HepG2 (cell line): ENCODE results near the gene AKR1A1. TPM values are rescaled to one million over a fixed set of nuclear protein-coding genes. Genes with fewer than 3 reads are reported as not detected.

Experiments used
- ATAC-seq: fragments of 200-7000 bp; cut with Tn5 transposase; 3 replicates; pipeline ENCODE4 v1.9.1; 2020; ENCODE audit warnings: mild to moderate bottlenecking, moderate library complexity
- BruUV-seq: library from RNA; stranded (reverse); fragments of 400-500 nt; replicated peaks from 2 replicates; lab custom pipeline; 2021; lab: Mats Ljungman, UMichigan
- CTCF ChIA-PET: fragments of 300-600 bp; formaldehyde crosslinking; extraction: SDS; loops from one replicate; lab custom pipeline; 2021; ENCODE audit warnings: low total read pairs, inconsistent platforms, low intra/inter-chr PET ratio; lab: Yijun Ruan, JAX
- POLR2A ChIA-PET: fragments of 350-600 bp; sonication (Branson Sonifier 250); formaldehyde crosslinking; loops from one replicate; lab custom pipeline; 2020; ENCODE audit warnings: antibody characterized with exemption, inconsistent platforms; lab: Yijun Ruan, JAX
- DNase-seq: peaks from one replicate; pipeline ENCODE4 v3.0.0-alpha.2; 2015; ENCODE audit warnings: low spot score
- FAIRE-seq: peaks from 3 replicates; lab custom pipeline; 2011; peaks lifted over from hg19 to GRCh38; lab: Jason Lieb, UNC
- H2AFZ ChIP-seq: one replicate; pipeline ENCODE4 v1.6.1; 2011; ENCODE audit warnings: low read length, inconsistent platforms
- H3K27ac ChIP-seq: fragments of 300-600 bp; 3 replicates; pipeline ENCODE4 v1.8.0; 2011; ENCODE audit warnings: mixed run types, mild to moderate bottlenecking, mixed read lengths, low read length, inconsistent platforms; ENCODE audit not compliant: insufficient read depth; ENCODE audit errors: extremely low read length
- H3K27me3 ChIP-seq, 2 experiments: fragments of 200-600 bp in 1 of 2; 2 replicates in 1 of 2; 3 replicates in 1 of 2; pipeline versions ENCODE4 v1.6.0 to v1.8.0; 2011; ENCODE audit warnings: low read length in 2 of 2, mild to moderate bottlenecking in 2 of 2, moderate library complexity in 2 of 2, inconsistent platforms in 1 of 2; ENCODE audit not compliant: insufficient read depth in 2 of 2, control insufficient read depth in 1 of 2
- H3K36me3 ChIP-seq, 2 experiments: fragments of 200-600 bp in 1 of 2; replicated peaks in 1 of 2; 2 replicates in 1 of 2; 3 replicates in 1 of 2; pipeline versions ENCODE4 v1.5.1 to v1.8.0; 2011; ENCODE audit warnings: low read length in 2 of 2, inconsistent platforms in 1 of 2; ENCODE audit not compliant: insufficient read depth in 2 of 2, control insufficient read depth in 1 of 2
- H3K4me1 ChIP-seq: 2 replicates; pipeline ENCODE4 v1.5.1; 2012; ENCODE audit warnings: low read length, inconsistent platforms; ENCODE audit not compliant: insufficient read depth
- H3K4me2 ChIP-seq: 2 replicates; pipeline ENCODE4 v1.6.0; 2011; ENCODE audit warnings: low read depth, low read length, inconsistent platforms
- H3K4me3 ChIP-seq, 3 experiments: fragments of 200-600 bp in 1 of 3; sonication (generic), shearing (Covaris generic) in 1 of 3; replicated peaks in 1 of 3; 2 replicates each; pipeline ENCODE4 v1.5.1; 2011 to 2016; ENCODE audit warnings: low read length in 3 of 3, inconsistent platforms in 2 of 3, low read depth in 2 of 3, mild to moderate bottlenecking in 2 of 3, control low read depth in 1 of 3, mixed read lengths in 1 of 3; ENCODE audit not compliant: insufficient read depth in 1 of 3
- H3K79me2 ChIP-seq: one replicate; pipeline ENCODE4 v1.6.1; 2011; ENCODE audit warnings: low read length, inconsistent platforms; ENCODE audit not compliant: insufficient read depth
- H3K9ac ChIP-seq: 2 replicates; pipeline ENCODE4 v1.6.0; 2011; ENCODE audit warnings: mild to moderate bottlenecking, low read depth, low read length, inconsistent platforms; ENCODE audit not compliant: insufficient read depth
- H3K9me3 ChIP-seq: 2 replicates; pipeline ENCODE4 v1.5.1; 2012; ENCODE audit warnings: mild to moderate bottlenecking, low read length
- H4K20me1 ChIP-seq: 2 replicates; pipeline ENCODE4 v1.6.0; 2011; ENCODE audit warnings: inconsistent platforms, mild to moderate bottlenecking, low read length, moderate library complexity; ENCODE audit not compliant: insufficient read depth
- FOXK2 ChIP-seq: fragments of 450-650 bp; IDR thresholded peaks from 2 replicates; pipeline ENCODE4 v1.6.1; 2016
- HOXA3 ChIP-seq: sonication (generic); formaldehyde crosslinking; IDR thresholded peaks from 2 replicates; pipeline ENCODE4 v1.5.0; 2020; ENCODE audit warnings: missing genetic modification reagents
- MED1 ChIP-seq: sonication (generic); formaldehyde crosslinking; IDR thresholded peaks from 2 replicates; pipeline ENCODE4 v1.4.0; 2020; ENCODE audit warnings: missing genetic modification reagents
- MIER2 ChIP-seq: IDR thresholded peaks from 2 replicates; pipeline ENCODE4 v1.6.1; 2016; ENCODE audit warnings: missing biosample characterization, missing genetic modification reagents
- MXI1 ChIP-seq: IDR thresholded peaks from 3 replicates; pipeline ENCODE4 v1.6.1; 2012; ENCODE audit warnings: low read depth, low read length, inconsistent platforms, borderline replicate concordance
- NCOA2 ChIP-seq: sonication (generic); formaldehyde crosslinking; IDR thresholded peaks from 2 replicates; pipeline ENCODE4 v1.8.0; 2022; ENCODE audit warnings: inconsistent platforms
- RARA ChIP-seq: IDR thresholded peaks from 2 replicates; pipeline ENCODE4 v1.6.1; 2016; ENCODE audit warnings: missing genetic modification reagents, missing compliant biosample characterization
- RXRA ChIP-seq: sonication (generic); formaldehyde crosslinking; IDR thresholded peaks from 2 replicates; pipeline ENCODE4 v1.5.1; 2020; ENCODE audit warnings: missing genetic modification reagents
- RXRB ChIP-seq: IDR thresholded peaks from 2 replicates; pipeline ENCODE4 v1.6.1; 2016; ENCODE audit warnings: borderline replicate concordance, missing genetic modification reagents, missing compliant biosample characterization
- SOX6 ChIP-seq, 2 experiments: fragments of 450-650 bp in 1 of 2; sonication (generic) in 1 of 2; formaldehyde crosslinking in 1 of 2; IDR thresholded peaks; 2 replicates each; pipeline versions ENCODE4 v1.4.0 to v1.6.1; 2017 to 2020; ENCODE audit warnings: antibody characterized with exemption in 1 of 2, mild to moderate bottlenecking in 1 of 2, missing genetic modification reagents in 1 of 2
- ZNF607 ChIP-seq: sonication (generic); formaldehyde crosslinking; IDR thresholded peaks from 2 replicates; pipeline ENCODE4 v1.5.1; 2020; ENCODE audit warnings: missing genetic modification reagents, mild to moderate bottlenecking, borderline replicate concordance
- ZNF644 ChIP-seq: IDR thresholded peaks from 2 replicates; pipeline ENCODE4 v1.6.1; 2016; ENCODE audit warnings: low read depth
- ZNF75D ChIP-seq: sonication (generic); formaldehyde crosslinking; IDR thresholded peaks from 2 replicates; pipeline ENCODE4 v1.8.1; 2023; ENCODE audit warnings: missing genetic modification reagents, mild to moderate bottlenecking, borderline replicate concordance
- ZNF816 ChIP-seq: sonication (generic); formaldehyde crosslinking; IDR thresholded peaks from 2 replicates; pipeline ENCODE4 v1.8.0; 2022; ENCODE audit warnings: missing genetic modification reagents, mild to moderate bottlenecking, borderline replicate concordance
- WGBS: methylation state at CpG from one replicate; pipeline ENCODE4 v1.1.6; 2017; ENCODE audit warnings: low lambda C conversion rate; 5-methylcytosine and 5-hydroxymethylcytosine counted together
- in situ Hi-C: cut with HindIII; loops from 2 replicates; pipeline ENCODE4 v1.10.0; 2017; ENCODE audit warnings: low pct_unique_long_range_greater_than_20kb; ENCODE audit not compliant: extremely low pct_ligation_motif_present
- intact Hi-C: fragments of 100-400 bp; cut with micrococcal nuclease; formaldehyde crosslinking; loops from one replicate; pipeline ENCODE4 v1.10.0; 2022; ENCODE audit not compliant: unreplicated experiment
- polyA plus RNA-seq, 8 experiments: library from polyadenylated mRNA; depleted of rRNA in 3 of 8; stranded (reverse) in 7 of 8; unstranded in 1 of 8; fragments of >200 nt; fragmentation: Illumina TruSeq in 4 of 8; extraction: Trizol in 4 of 8; gene quantifications; 2 replicates each; pipeline versions ENCODE4 v1.2.1 to v1.2.3, GENCODE V29; 2011 to 2016; ENCODE audit warnings: low read depth in 4 of 8, missing spikeins in 1 of 8, mixed read lengths in 1 of 8; ENCODE audit not compliant: insufficient read depth in 1 of 8
- total RNA-seq, 5 experiments: library from RNA; depleted of rRNA; stranded (reverse); fragments of >200 nt; fragmentation: Illumina TruSeq; extraction: Trizol; gene quantifications; 2 replicates each; pipeline ENCODE4 v1.2.3, GENCODE V29; 2016; ENCODE audit warnings: low read depth in 1 of 5
- TF ChIP-seq, protein P1 (sequence below): sonication (generic); formaldehyde crosslinking; IDR thresholded peaks from 2 replicates; pipeline ENCODE4 v1.8.0; 2023; ENCODE audit warnings: mild to moderate bottlenecking, missing genetic modification reagents
- TF ChIP-seq, protein P2 (sequence below): sonication (generic); formaldehyde crosslinking; IDR thresholded peaks from 2 replicates; pipeline ENCODE4 v1.8.1; 2022; ENCODE audit warnings: mild to moderate bottlenecking, missing genetic modification reagents
- TF ChIP-seq, protein P3 (sequence below): sonication (generic); formaldehyde crosslinking; conservative IDR thresholded peaks from 2 replicates; pipeline ENCODE4 v1.4.0; 2020; ENCODE audit warnings: mild to moderate bottlenecking, missing genetic modification reagents, moderate library complexity
- TF ChIP-seq, protein P4 (sequence below): sonication (generic); formaldehyde crosslinking; IDR thresholded peaks from 2 replicates; pipeline ENCODE4 v1.8.0; 2022; ENCODE audit warnings: missing genetic modification reagents, mild to moderate bottlenecking, moderate library complexity, borderline replicate concordance

The AKR1A1 gene
- total and polyA plus RNA-seq, 2 of the 13 experiments (the other 11 are each of a cell fraction or from before 2014, with no cell fraction given): 181 to 217 TPM

DNA sequence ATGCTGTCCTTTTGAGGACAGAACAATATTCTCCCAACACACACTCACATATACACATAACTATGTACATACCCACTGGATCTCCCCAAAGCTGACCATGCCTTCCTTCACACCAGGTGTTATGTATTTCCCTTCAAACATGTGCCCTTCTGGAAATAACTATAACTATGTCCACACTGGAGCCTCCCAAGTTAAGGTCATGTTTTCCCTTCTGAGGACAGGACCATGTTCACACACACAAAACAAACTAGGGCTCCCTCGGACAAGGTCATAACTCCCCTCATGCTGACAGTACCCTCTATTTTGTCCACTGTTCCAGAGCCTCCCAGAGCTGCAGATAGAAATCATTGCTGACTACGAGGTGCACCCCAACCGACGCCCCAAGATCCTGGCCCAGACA is 42.7 kb upstream of the AKR1A1 start:
- no peak for DNase-seq
- POLR2A ChIA-PET: interaction anchor here (0.8 to 8.0 kb wide), 11 partner anchors 9 to 76 kb away, joined by 3 to 110 read pairs (median 10); partner anchors contain the start of genes AKR1A1, CCDC163, MMACHC and NASP
- Histone ChIP-seq H2AFZ (no peak overlapping the region), H4K20me1 (peaks cover 16% of the 10 kb centered on the region), H3K36me3 (peaks cover 22 to 39% of the 10 kb centered on the region in 2 experiments), H3K4me1 (peaks cover 44% of the 10 kb centered on the region), H3K79me2 (peaks cover 14% of the 10 kb centered on the region), H3K9ac (no peak overlapping the region), H3K4me2 (no peak overlapping the region), H3K4me3 (no peak overlapping the region), H3K9me3 (no peaks in the 10 kb centered on the region), H3K27ac (peak overlapping the region; percentile 56), H3K27me3 (no peaks in the 10 kb centered on the region)
- BruUV-seq: no TSS peak
- CTCF ChIA-PET: no interaction called here
- peak; percentile 47 for ATAC-seq
- in situ Hi-C loops (no loop called here), intact Hi-C loops (no loop called here)
- whole genome bisulfite sequencing: 55% methylated on average over 4 of the region's 4 CpGs
- no peak for FAIRE-seq
- TF ChIP-seq MED1 (CRISPR knock-in tag) (peak; percentile 45; the same call in 1 of the 2 replicates), FOXK2 (no peak), MIER2 (no peak), NCOA2 (CRISPR knock-in tag) (peak; percentile 73), HOXA3 (CRISPR knock-in tag) (no peak), ZNF607 (CRISPR knock-in tag) (0 out of 2 replicates have a peak, but pooled peaks have one; percentile 35), RXRA (CRISPR knock-in tag) (peak; percentile 15; the same call in 1 of the 2 replicates), ZNF816 (CRISPR knock-in tag) (no peak), ZNF75D (CRISPR knock-in tag) (no peak), SOX6 (IDR thresholded peaks at IDR 0.05) (no peak), SOX6 (CRISPR knock-in tag; IDR thresholded peaks at IDR 0.05) (peak; percentile 38), RARA (CRISPR knock-in tag) (peak; percentile 77), ZNF644 (CRISPR knock-in tag) (no peak), MXI1 (peak; percentile 49; the same call in 1 of the 3 replicates), RXRB (CRISPR knock-in tag) (peak; percentile 51; the same call in 1 of the 2 replicates)
- TF ChIP-seq, protein P1, sequence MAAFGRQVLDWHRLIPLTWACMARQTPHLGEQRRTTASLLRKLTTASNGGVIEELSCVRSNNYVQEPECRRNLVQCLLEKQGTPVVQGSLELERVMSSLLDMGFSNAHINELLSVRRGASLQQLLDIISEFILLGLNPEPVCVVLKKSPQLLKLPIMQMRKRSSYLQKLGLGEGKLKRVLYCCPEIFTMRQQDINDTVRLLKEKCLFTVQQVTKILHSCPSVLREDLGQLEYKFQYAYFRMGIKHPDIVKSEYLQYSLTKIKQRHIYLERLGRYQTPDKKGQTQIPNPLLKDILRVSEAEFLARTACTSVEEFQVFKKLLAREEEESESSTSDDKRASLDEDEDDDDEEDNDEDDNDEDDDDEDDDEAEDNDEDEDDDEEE: 0 out of 2 replicates have a peak, but pooled peaks have one; percentile 52
- TF ChIP-seq, protein P2, sequence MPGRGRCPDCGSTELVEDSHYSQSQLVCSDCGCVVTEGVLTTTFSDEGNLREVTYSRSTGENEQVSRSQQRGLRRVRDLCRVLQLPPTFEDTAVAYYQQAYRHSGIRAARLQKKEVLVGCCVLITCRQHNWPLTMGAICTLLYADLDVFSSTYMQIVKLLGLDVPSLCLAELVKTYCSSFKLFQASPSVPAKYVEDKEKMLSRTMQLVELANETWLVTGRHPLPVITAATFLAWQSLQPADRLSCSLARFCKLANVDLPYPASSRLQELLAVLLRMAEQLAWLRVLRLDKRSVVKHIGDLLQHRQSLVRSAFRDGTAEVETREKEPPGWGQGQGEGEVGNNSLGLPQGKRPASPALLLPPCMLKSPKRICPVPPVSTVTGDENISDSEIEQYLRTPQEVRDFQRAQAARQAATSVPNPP: 0 out of 2 replicates have a peak, but pooled peaks have one; percentile 25
- TF ChIP-seq, protein P3, sequence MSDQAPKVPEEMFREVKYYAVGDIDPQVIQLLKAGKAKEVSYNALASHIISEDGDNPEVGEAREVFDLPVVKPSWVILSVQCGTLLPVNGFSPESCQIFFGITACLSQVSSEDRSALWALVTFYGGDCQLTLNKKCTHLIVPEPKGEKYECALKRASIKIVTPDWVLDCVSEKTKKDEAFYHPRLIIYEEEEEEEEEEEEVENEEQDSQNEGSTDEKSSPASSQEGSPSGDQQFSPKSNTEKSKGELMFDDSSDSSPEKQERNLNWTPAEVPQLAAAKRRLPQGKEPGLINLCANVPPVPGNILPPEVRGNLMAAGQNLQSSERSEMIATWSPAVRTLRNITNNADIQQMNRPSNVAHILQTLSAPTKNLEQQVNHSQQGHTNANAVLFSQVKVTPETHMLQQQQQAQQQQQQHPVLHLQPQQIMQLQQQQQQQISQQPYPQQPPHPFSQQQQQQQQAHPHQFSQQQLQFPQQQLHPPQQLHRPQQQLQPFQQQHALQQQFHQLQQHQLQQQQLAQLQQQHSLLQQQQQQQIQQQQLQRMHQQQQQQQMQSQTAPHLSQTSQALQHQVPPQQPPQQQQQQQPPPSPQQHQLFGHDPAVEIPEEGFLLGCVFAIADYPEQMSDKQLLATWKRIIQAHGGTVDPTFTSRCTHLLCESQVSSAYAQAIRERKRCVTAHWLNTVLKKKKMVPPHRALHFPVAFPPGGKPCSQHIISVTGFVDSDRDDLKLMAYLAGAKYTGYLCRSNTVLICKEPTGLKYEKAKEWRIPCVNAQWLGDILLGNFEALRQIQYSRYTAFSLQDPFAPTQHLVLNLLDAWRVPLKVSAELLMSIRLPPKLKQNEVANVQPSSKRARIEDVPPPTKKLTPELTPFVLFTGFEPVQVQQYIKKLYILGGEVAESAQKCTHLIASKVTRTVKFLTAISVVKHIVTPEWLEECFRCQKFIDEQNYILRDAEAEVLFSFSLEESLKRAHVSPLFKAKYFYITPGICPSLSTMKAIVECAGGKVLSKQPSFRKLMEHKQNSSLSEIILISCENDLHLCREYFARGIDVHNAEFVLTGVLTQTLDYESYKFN (CRISPR knock-in tag): peak; percentile 35
- TF ChIP-seq, protein P4, sequence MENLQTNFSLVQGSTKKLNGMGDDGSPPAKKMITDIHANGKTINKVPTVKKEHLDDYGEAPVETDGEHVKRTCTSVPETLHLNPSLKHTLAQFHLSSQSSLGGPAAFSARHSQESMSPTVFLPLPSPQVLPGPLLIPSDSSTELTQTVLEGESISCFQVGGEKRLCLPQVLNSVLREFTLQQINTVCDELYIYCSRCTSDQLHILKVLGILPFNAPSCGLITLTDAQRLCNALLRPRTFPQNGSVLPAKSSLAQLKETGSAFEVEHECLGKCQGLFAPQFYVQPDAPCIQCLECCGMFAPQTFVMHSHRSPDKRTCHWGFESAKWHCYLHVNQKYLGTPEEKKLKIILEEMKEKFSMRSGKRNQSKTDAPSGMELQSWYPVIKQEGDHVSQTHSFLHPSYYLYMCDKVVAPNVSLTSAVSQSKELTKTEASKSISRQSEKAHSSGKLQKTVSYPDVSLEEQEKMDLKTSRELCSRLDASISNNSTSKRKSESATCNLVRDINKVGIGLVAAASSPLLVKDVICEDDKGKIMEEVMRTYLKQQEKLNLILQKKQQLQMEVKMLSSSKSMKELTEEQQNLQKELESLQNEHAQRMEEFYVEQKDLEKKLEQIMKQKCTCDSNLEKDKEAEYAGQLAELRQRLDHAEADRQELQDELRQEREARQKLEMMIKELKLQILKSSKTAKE (CRISPR knock-in tag): 0 out of 2 replicates have a peak, but pooled peaks have one; percentile 32
